GM12878 (cell line): ENCODE measurements around the gene ZNF302. TPM values are rescaled to one million over a fixed set of nuclear protein-coding genes. Genes with fewer than 3 reads are reported as not detected.

Experiments
- ATAC-seq: fragments of 200-7000 bp; cut with Tn5 transposase; 3 replicates; pipeline ENCODE4 v1.9.1; 2020; ENCODE audit warnings: mild to moderate bottlenecking, moderate library complexity
- BruUV-seq: library from RNA; stranded (reverse); fragments of 400-500 nt; replicated peaks from 2 replicates; lab custom pipeline; 2021; lab: Mats Ljungman, UMichigan
- CTCF ChIA-PET: fragments of 300-600 bp; sonication (Branson Sonifier 250); formaldehyde crosslinking; extraction: SDS; loops from one replicate; lab custom pipeline; 2021; ENCODE audit warnings: inconsistent platforms; lab: Yijun Ruan, JAX
- POLR2A ChIA-PET: fragments of 350-600 bp; formaldehyde crosslinking; extraction: SDS; loops from one replicate; lab custom pipeline; 2021; ENCODE audit warnings: inconsistent platforms; lab: Charles Lee
- RAD21 ChIA-PET: fragments of 300-600 bp; sonication (Branson Sonifier 250); formaldehyde crosslinking; loops from one replicate; lab custom pipeline; 2023; ENCODE audit warnings: antibody characterized with exemption; ENCODE audit not compliant: unreplicated experiment; lab: Charles Lee
- SMC1A ChIA-PET: fragments of 300-600 bp; sonication (Branson Sonifier 250); formaldehyde crosslinking; loops from one replicate; lab custom pipeline; 2023; ENCODE audit not compliant: unreplicated experiment, uncharacterized antibody; lab: Charles Lee
- DNase-seq: peaks from one replicate; pipeline ENCODE4 v3.0.0-alpha.2; 2011; ENCODE audit warnings: low read depth, low spot score
- FAIRE-seq: peaks from 3 replicates; lab custom pipeline; 2011; peaks lifted over from hg19 to GRCh38; lab: Jason Lieb, UNC
- H2AFZ ChIP-seq: 2 replicates; pipeline ENCODE4 v1.6.0; 2011; ENCODE audit warnings: low read depth, low read length, control low read depth; ENCODE audit not compliant: control insufficient read depth
- H3K27ac ChIP-seq: 2 replicates; pipeline ENCODE4 v1.5.1; 2011; ENCODE audit warnings: control low read depth; ENCODE audit not compliant: control insufficient read depth, insufficient read depth
- H3K27me3 ChIP-seq, 2 experiments: replicated peaks in 1 of 2; 2 replicates each; pipeline versions ENCODE4 v1.6.0 to v1.6.1; 2011; ENCODE audit warnings: low read length in 1 of 2; ENCODE audit not compliant: control insufficient read depth in 2 of 2, insufficient read depth in 2 of 2
- H3K36me3 ChIP-seq, 2 experiments: 2 replicates each; pipeline ENCODE4 v1.5.1; 2011; ENCODE audit warnings: low read length in 1 of 2; ENCODE audit not compliant: control insufficient read depth in 2 of 2, insufficient read depth in 2 of 2
- H3K4me1 ChIP-seq: 2 replicates; pipeline ENCODE4 v1.6.1; 2011; ENCODE audit warnings: mild to moderate bottlenecking, low read length, moderate library complexity, mixed read lengths; ENCODE audit not compliant: control insufficient read depth, insufficient read depth
- H3K4me2 ChIP-seq: 2 replicates; pipeline ENCODE4 v1.6.0; 2011; ENCODE audit warnings: control low read depth; ENCODE audit not compliant: control insufficient read depth, insufficient read depth
- H3K4me3 ChIP-seq: fragments of 200-600 bp; sonication (generic); 2 replicates; pipeline ENCODE4 v1.5.1; 2016
- H3K79me2 ChIP-seq: 2 replicates; pipeline ENCODE4 v1.6.0; 2011; ENCODE audit warnings: low read length; ENCODE audit not compliant: control insufficient read depth, insufficient read depth
- H3K9ac ChIP-seq: 2 replicates; pipeline ENCODE4 v1.8.0; 2011; ENCODE audit warnings: low read length, control low read depth, mixed read lengths; ENCODE audit not compliant: control insufficient read depth, insufficient read depth
- H3K9me3 ChIP-seq: replicated peaks from 3 replicates; pipeline ENCODE4 v1.5.1; 2011; ENCODE audit warnings: mild to moderate bottlenecking, low read length; ENCODE audit not compliant: control insufficient read depth, insufficient read depth
- H4K20me1 ChIP-seq: 2 replicates; pipeline ENCODE4 v1.6.0; 2011; ENCODE audit not compliant: control insufficient read depth, insufficient read depth
- ATF3 ChIP-seq: IDR thresholded peaks from 2 replicates; pipeline ENCODE4 v1.6.1; 2011; ENCODE audit warnings: low read depth, mild to moderate bottlenecking, low read length, moderate library complexity, borderline replicate concordance; ENCODE audit errors: extremely low read depth
- BCL3 ChIP-seq: IDR thresholded peaks from 2 replicates; pipeline ENCODE4 v1.6.1; 2011; ENCODE audit warnings: borderline replicate concordance, low read depth, mild to moderate bottlenecking, moderate library complexity, low read length; ENCODE audit not compliant: insufficient read depth, poor library complexity, severe bottlenecking
- BCLAF1 ChIP-seq: fragments of 450-650 bp; IDR thresholded peaks from 2 replicates; pipeline ENCODE4 v1.6.1; 2017; ENCODE audit warnings: antibody characterized with exemption, mild to moderate bottlenecking, moderate library complexity
- BMI1 ChIP-seq: fragments of 450-650 bp; IDR thresholded peaks from 2 replicates; pipeline ENCODE4 v1.6.1; 2016; ENCODE audit warnings: mild to moderate bottlenecking, moderate library complexity, borderline replicate concordance
- CEBPB ChIP-seq, 2 experiments: fragments of 150-350 bp in 1 of 2; IDR thresholded peaks; 2 replicates each; pipeline ENCODE4 v1.6.1; 2012 to 2014; ENCODE audit warnings: low read depth in 2 of 2, low read length in 2 of 2, borderline replicate concordance in 1 of 2, inconsistent platforms in 1 of 2
- E2F8 ChIP-seq: fragments of 450-650 bp; IDR thresholded peaks from 2 replicates; pipeline ENCODE4 v1.6.1; 2018; ENCODE audit warnings: mild to moderate bottlenecking, low read depth, moderate library complexity; ENCODE audit not compliant: partially characterized antibody
- EZH2 ChIP-seq: IDR thresholded peaks from 2 replicates; pipeline ENCODE4 v1.6.1; 2012; ENCODE audit warnings: low read depth, mild to moderate bottlenecking, control low read depth, inconsistent platforms, low read length, borderline replicate concordance; ENCODE audit not compliant: control insufficient read depth
- HSF1 ChIP-seq: fragments of 150-350 bp; IDR thresholded peaks from 2 replicates; pipeline ENCODE4 v1.6.1; 2014; ENCODE audit warnings: mild to moderate bottlenecking, low read depth, low read length
- IKZF1 ChIP-seq: fragments of 450-650 bp; conservative IDR thresholded peaks from 2 replicates; pipeline ENCODE4 v1.6.1; 2017; ENCODE audit warnings: antibody characterized with exemption, mild to moderate bottlenecking
- POLR2AphosphoS5 ChIP-seq: IDR thresholded peaks from 2 replicates; pipeline ENCODE4 v1.6.1; 2011; ENCODE audit warnings: mild to moderate bottlenecking, low read length, inconsistent platforms
- SMAD5 ChIP-seq: IDR thresholded peaks from 2 replicates; pipeline ENCODE4 v1.6.1; 2016; ENCODE audit warnings: antibody characterized with exemption, low read depth
- WGBS: methylation state at CpG from one replicate; pipeline ENCODE4 v1.1.6; 2016; ENCODE audit warnings: low lambda C conversion rate; ENCODE audit not compliant: insufficient replicate concordance, insufficient coverage; ENCODE audit errors: missing lambda C conversion rate; 5-methylcytosine and 5-hydroxymethylcytosine counted together
- in situ Hi-C: fragments of 300-500 bp; cut with MboI; formaldehyde crosslinking; loops from 9 replicates; pipeline ENCODE4 v1.14.3; 2018; ENCODE audit warnings: mixed read lengths
- intact Hi-C: fragments of 100-400 bp; cut with micrococcal nuclease; formaldehyde crosslinking; loops from one replicate; pipeline ENCODE4 v1.14.2; 2022; ENCODE audit not compliant: unreplicated experiment
- polyA plus RNA-seq, 11 experiments: library from polyadenylated mRNA; depleted of rRNA in 4 of 11; unstranded in 6 of 11; stranded (reverse) in 5 of 11; fragments of >200 nt; fragmentation: Nextera tagmentation in 4 of 11; fragmentation: Illumina TruSeq in 1 of 11; extraction: Ambion mirVana in 4 of 11; extraction: Trizol in 1 of 11; gene quantifications; 1 replicate in 1 of 11; 2 replicates in 10 of 11; pipeline versions ENCODE4 v1.2.1 to v1.2.3, GENCODE V29; 2011 to 2016; ENCODE audit warnings: inconsistent platforms in 2 of 11, missing spikeins in 2 of 11, low read depth in 1 of 11
- total RNA-seq, 4 experiments: library from RNA; depleted of rRNA in 3 of 4; stranded (reverse); fragments of >200 nt in 3 of 4; fragmentation: Illumina TruSeq in 1 of 4; extraction: Trizol in 1 of 4; gene quantifications; 2 replicates each; pipeline versions ENCODE4 v1.2.1 to v1.2.3, GENCODE V29; 2013 to 2021

ZNF302 gene
- total and polyA plus RNA-seq, 10 of the 15 experiments (the other 5 are each of a cell fraction or from before 2014, with no cell fraction given): 8.4 to 35.4 (median 19.7) TPM

GRCh38 chr19:34733746-34734536, 56.5 kb downstream of the ZNF302 start, which contains the start of gene ZNF181:
Gene ZNF181 (plus strand): TSS chr19:34734243. CDS start chr19:34735038, 795 bp downstream.
- DNase-seq (peak; percentile 53), ATAC-seq (peak; percentile 92), FAIRE-seq (peak; percentile 88)
- Histone ChIP-seq H3K36me3 (no peaks in the 10 kb centered on the region), H3K27me3 (no peaks in the 10 kb centered on the region), H3K9me3 (peaks cover 2% of the 10 kb centered on the region; the same call in 1 of the 3 replicates), H3K27ac (peak within 1 kb of the TSS; percentile 89), H4K20me1 (no peaks in the 10 kb centered on the region), H3K4me3 (peak within 1 kb of the TSS; percentile 79), H2AFZ (peak within 1 kb of the TSS; percentile 97), H3K4me1 (no peaks in the 10 kb centered on the region), H3K4me2 (peak within 1 kb of the TSS; percentile 97), H3K79me2 (no peaks in the 10 kb centered on the region), H3K9ac (peak within 1 kb of the TSS; percentile 82)
- RAD21 ChIA-PET: no interaction called here
- SMC1A ChIA-PET: interaction anchor here (1.4 kb wide), 1 partner anchor 38 kb away, joined by 5 read pairs; no protein-coding TSS in a partner anchor
- BruUV-seq: no TSS peak
- intact Hi-C loops: loop anchor here (1.0 to 5.0 kb wide), 2 partner anchors 38 to 57 kb away; partner anchors contain the start of genes SCGB2B2, ZNF302 and ZNF599
- CTCF ChIA-PET: interaction anchor here (0.7 to 1.1 kb wide), 2 partner anchors 56 to 58 kb away, joined by 3 to 6 read pairs; partner anchors contain the start of gene ZNF302
- WGBS: 2% methylated on average over 64 of the region's 67 CpGs
- in situ Hi-C loops: no loop called here
- POLR2A ChIA-PET: no interaction called here
- no peak for TF ChIP-seq BMI1
- TF ChIP-seq BCLAF1: no peak
- no peak for TF ChIP-seq SMAD5
- peak; percentile 64; the same call in 1 of the 2 replicates for TF ChIP-seq POLR2AphosphoS5
- peak; percentile 99 for TF ChIP-seq IKZF1
- TF ChIP-seq CEBPB (IDR thresholded peaks at IDR 0.05; ENCODE audit: borderline replicate concordance in 1 of 2, low read depth in 2 of 2, low read length in 2 of 2): no peak
- no peak; the same call in 1 of the 2 replicates for TF ChIP-seq ATF3
- TF ChIP-seq HSF1: no peak
- TF ChIP-seq E2F8: no peak
- no peak for TF ChIP-seq EZH2
- TF ChIP-seq BCL3: no peak
